A549 (cell line): ENCODE measurements around the gene PLEKHH3. TPM values are rescaled to one million over a fixed set of nuclear protein-coding genes. Genes with fewer than 3 reads are reported as not detected.
"Not testable (repeated sequence)": the region's sequence is repeated elsewhere in the genome, so short reads cannot be mapped to it uniquely, and the experiment has no call there.

ENCODE experiments used
- ATAC-seq, 2 experiments: fragments of 200-7000 bp in 1 of 2; fragments of >200 bp in 1 of 2; cut with Nextera tagmentation in 1 of 2; cut with Tn5 transposase in 1 of 2; 3 replicates each; pipeline versions ENCODE4 v1.8.0 to v1.9.1; 2018 to 2020; ENCODE audit warnings: mild to moderate bottlenecking in 1 of 2, moderate library complexity in 1 of 2
- CTCF ChIA-PET: fragments of 300-600 bp; sonication (Branson Sonifier 250); formaldehyde crosslinking; extraction: SDS; loops from one replicate; lab custom pipeline; 2021; ENCODE audit warnings: antibody characterized with exemption, inconsistent platforms; lab: Yijun Ruan, JAX
- POLR2A ChIA-PET: fragments of 350-600 bp; formaldehyde crosslinking; extraction: SDS; loops from one replicate; lab custom pipeline; 2021; ENCODE audit warnings: antibody characterized with exemption, inconsistent platforms; lab: Yijun Ruan, JAX
- DNase-seq, 2 experiments: peaks; one replicate each; pipeline versions ENCODE4 v3.0.0 to v3.0.0-alpha.2; 2011 to 2016; ENCODE audit warnings: low read depth in 1 of 2, low spot score in 1 of 2
- FAIRE-seq: peaks from 2 replicates; lab custom pipeline; 2011; peaks lifted over from hg19 to GRCh38; lab: Jason Lieb, UNC
- H3K27ac ChIP-seq, 2 experiments: fragments of >200 bp; sonication (Bioruptor Twin); formaldehyde crosslinking; 3 replicates each; pipeline ENCODE4 v1.5.1; 2016 to 2017
- H3K4me1 ChIP-seq: fragments of >200 bp; sonication (Bioruptor Twin); formaldehyde crosslinking; 3 replicates; pipeline ENCODE4 v1.6.1; 2016
- H3K4me2 ChIP-seq: fragments of >200 bp; sonication (Bioruptor Twin); formaldehyde crosslinking; 3 replicates; pipeline ENCODE4 v1.6.1; 2016
- H3K4me3 ChIP-seq: fragments of >200 bp; sonication (Bioruptor Twin); formaldehyde crosslinking; 3 replicates; pipeline ENCODE4 v1.5.1; 2016
- H3K9me3 ChIP-seq: fragments of >200 bp; sonication (Bioruptor Twin); formaldehyde crosslinking; 3 replicates; pipeline ENCODE4 v1.6.1; 2016
- CBX2 ChIP-seq: fragments of 200-600 bp; sonication (generic); IDR thresholded peaks from 2 replicates; pipeline ENCODE4 v1.6.1; 2016; ENCODE audit warnings: low read depth, mild to moderate bottlenecking, borderline replicate concordance
- CHD2 ChIP-seq: fragments of 150-350 bp; IDR thresholded peaks from 2 replicates; pipeline ENCODE4 v1.6.1; 2014; ENCODE audit warnings: low read length; ENCODE audit not compliant: partially characterized antibody
- EP300 ChIP-seq, 2 experiments: fragments of >200 bp; sonication (Bioruptor Twin); formaldehyde crosslinking; IDR thresholded peaks; 2 replicates in 1 of 2; 3 replicates in 1 of 2; pipeline ENCODE4 v1.6.1; 2016 to 2017
- ESRRA ChIP-seq: fragments of 150-350 bp; IDR thresholded peaks from 2 replicates; pipeline ENCODE4 v1.6.1; 2014; ENCODE audit warnings: mild to moderate bottlenecking, low read length, borderline replicate concordance
- HEYL ChIP-seq: fragments of 250-450 bp; sonication (Bioruptor Pico); IDR thresholded peaks from 2 replicates; pipeline ENCODE4 v1.8.0; 2021; ENCODE audit warnings: mild to moderate bottlenecking, moderate library complexity
- HOXA7 ChIP-seq: fragments of 250-450 bp; sonication (Bioruptor Pico); IDR thresholded peaks from 2 replicates; pipeline ENCODE4 v1.5.0; 2020; ENCODE audit warnings: mild to moderate bottlenecking, moderate library complexity
- MAZ ChIP-seq: fragments of 150-350 bp; IDR thresholded peaks from 2 replicates; pipeline ENCODE4 v1.6.1; 2014; ENCODE audit warnings: antibody characterized with exemption, low read depth, low read length, borderline replicate concordance
- RARB ChIP-seq: fragments of 250-450 bp; sonication (Bioruptor Pico); IDR thresholded peaks from 2 replicates; pipeline ENCODE4 v1.8.0; 2021; ENCODE audit warnings: mild to moderate bottlenecking, moderate library complexity
- RFX5 ChIP-seq: fragments of 450-650 bp; IDR thresholded peaks from 2 replicates; pipeline ENCODE4 v1.7.1; 2014; ENCODE audit warnings: antibody characterized with exemption, mild to moderate bottlenecking, moderate library complexity
- RNF2 ChIP-seq: fragments of 200-600 bp; sonication (generic); IDR thresholded peaks from 2 replicates; pipeline ENCODE4 v1.6.1; 2016; ENCODE audit warnings: low read depth, mild to moderate bottlenecking, antibody characterized with exemption, moderate library complexity, borderline replicate concordance
- SREBF2 ChIP-seq: fragments of 450-650 bp; IDR thresholded peaks from 2 replicates; pipeline ENCODE4 v1.6.1; 2014; ENCODE audit warnings: mild to moderate bottlenecking, moderate library complexity
- ZFP36 ChIP-seq: fragments of 450-650 bp; IDR thresholded peaks from 2 replicates; pipeline ENCODE4 v1.6.1; 2014; ENCODE audit warnings: borderline replicate concordance; ENCODE audit not compliant: partially characterized antibody
- ZSCAN20 ChIP-seq: fragments of 250-450 bp; sonication (Bioruptor Pico); IDR thresholded peaks from 2 replicates; pipeline ENCODE4 v1.8.0; 2022; ENCODE audit warnings: mild to moderate bottlenecking, moderate library complexity
- WGBS: methylation state at CpG from one replicate; pipeline ENCODE4 v1.1.6; 2017; ENCODE audit errors: missing lambda C conversion rate; 5-methylcytosine and 5-hydroxymethylcytosine counted together
- polyA plus RNA-seq, 4 experiments: library from polyadenylated mRNA; depleted of rRNA in 3 of 4; stranded (reverse); fragments of >200 nt; fragmentation: RNase III in 1 of 4; extraction: RNeasy Plus Mini Kit Qiagen cat#74134 plus additional on column Dnase treatment in 1 of 4; gene quantifications; 2 replicates in 3 of 4; 3 replicates in 1 of 4; pipeline ENCODE4 v1.2.3, GENCODE V29; 2011 to 2017
- TF ChIP-seq, protein P1 (sequence below): fragments of 450-650 bp; IDR thresholded peaks from 2 replicates; pipeline ENCODE4 v1.6.1; 2014; ENCODE audit warnings: antibody characterized with exemption
- TF ChIP-seq, protein P2 (sequence below): IDR thresholded peaks from 2 replicates; pipeline ENCODE4 v1.6.1; 2012
- TF ChIP-seq, protein P3 (sequence below): IDR thresholded peaks from 2 replicates; pipeline ENCODE4 v1.6.1; 2012; ENCODE audit warnings: low read depth, borderline replicate concordance

PLEKHH3 gene
- polyA plus RNA-seq, 2 of the 4 experiments (the other 2 are of a cell fraction): 5.5 to 14.0 TPM

DNA sequence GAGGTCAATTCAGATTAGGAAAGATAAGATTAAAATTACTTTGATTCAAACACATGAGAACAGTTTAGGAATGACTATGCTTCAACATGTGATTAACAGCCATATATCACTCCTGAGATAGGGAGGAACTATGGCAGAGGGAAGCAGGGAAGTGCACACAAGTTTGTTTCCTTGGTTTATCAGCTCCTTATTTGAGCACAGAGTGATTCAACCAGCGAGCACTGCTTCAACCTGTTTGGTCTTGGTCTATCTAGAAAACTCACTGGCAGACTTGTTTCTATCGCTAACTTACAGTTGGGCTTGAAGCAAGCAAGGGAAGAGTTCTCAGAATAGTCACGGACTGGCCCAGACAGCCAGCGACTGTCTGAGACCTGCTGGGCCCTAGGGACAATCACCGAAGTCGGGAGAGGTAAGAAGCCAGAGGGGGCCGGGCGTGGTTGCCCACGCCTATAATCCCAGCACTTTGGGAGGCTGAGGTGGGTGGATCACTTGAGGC lies 43.8 kb downstream of the PLEKHH3 start:
- TF ChIP-seq HOXA7 (CRISPR knock-in tag) (no peak), RFX5 (no peak), CBX2 (no peak), HEYL (CRISPR knock-in tag) (no peak), ZFP36 (no peak), RNF2 (no peak), SREBF2 (no peak), ZSCAN20 (CRISPR knock-in tag) (no peak), EP300 (IDR thresholded peaks at IDR 0.05) (no peak)
- TF ChIP-seq, protein P1, sequence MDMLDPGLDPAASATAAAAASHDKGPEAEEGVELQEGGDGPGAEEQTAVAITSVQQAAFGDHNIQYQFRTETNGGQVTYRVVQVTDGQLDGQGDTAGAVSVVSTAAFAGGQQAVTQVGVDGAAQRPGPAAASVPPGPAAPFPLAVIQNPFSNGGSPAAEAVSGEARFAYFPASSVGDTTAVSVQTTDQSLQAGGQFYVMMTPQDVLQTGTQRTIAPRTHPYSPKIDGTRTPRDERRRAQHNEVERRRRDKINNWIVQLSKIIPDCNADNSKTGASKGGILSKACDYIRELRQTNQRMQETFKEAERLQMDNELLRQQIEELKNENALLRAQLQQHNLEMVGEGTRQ: no peak
- TF ChIP-seq, protein P2, sequence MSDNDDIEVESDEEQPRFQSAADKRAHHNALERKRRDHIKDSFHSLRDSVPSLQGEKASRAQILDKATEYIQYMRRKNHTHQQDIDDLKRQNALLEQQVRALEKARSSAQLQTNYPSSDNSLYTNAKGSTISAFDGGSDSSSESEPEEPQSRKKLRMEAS: no peak
- Histone ChIP-seq H3K9me3 (no peaks in the 10 kb centered on the region), H3K4me2 (no peak overlapping the region), H3K27ac (no peak overlapping the region), H3K4me1 (no peaks in the 10 kb centered on the region), H3K4me3 (no peak overlapping the region)
- no peak for DNase-seq
- 76% methylated on average over 9 of the region's 9 CpGs for WGBS
- FAIRE-seq: no peak
- ChIA-PET POLR2A (interaction anchor here (0.8 kb wide), 1 partner anchor 26 kb away, joined by 5 read pairs; the partner anchor contains the start of gene TUBG2), CTCF (interaction anchor here (0.5 to 3.4 kb wide), 6 partner anchors 13 to 95 kb away, joined by 3 to 14 read pairs (median 4); no protein-coding TSS in a partner anchor)
- peak; percentile 49 to 50; a peak in 4 of 6 replicates for ATAC-seq

DNA sequence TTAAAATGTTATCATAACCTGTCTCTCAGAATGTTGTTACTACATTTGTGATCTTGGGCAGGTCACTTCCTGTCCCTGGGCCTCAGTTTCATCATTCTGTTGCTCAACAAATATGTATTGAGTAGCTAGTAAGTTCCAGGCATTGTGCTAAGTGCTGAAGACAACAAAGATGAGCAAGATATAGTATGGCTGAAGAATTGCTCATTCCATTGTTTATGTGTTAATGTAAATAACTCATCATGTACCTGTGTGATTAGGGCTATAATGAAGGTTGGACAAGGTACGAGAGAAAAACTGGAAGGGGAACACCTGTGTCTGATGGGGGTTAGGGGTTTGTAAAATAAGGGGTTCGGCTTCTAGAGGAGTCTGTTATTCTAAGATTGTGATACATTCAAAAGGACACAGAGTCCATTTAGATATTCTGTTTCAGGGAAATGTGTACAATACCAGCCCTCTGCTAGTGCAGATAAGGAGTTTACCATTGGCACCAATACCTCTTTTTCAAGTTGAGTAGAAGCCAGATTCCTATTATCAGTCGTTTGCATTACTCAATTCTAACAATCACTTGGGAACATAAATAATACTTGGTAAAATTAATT lies 47.3 kb downstream of the PLEKHH3 start:
- peaks cover 1% of the 10 kb centered on the region for H3K4me1 ChIP-seq
- ATAC-seq: no peak
- no peak overlapping the region for H3K4me2 ChIP-seq
- no peak overlapping the region for H3K4me3 ChIP-seq
- 60% methylated on average over 3 of the region's 3 CpGs for WGBS
- POLR2A ChIA-PET: interaction anchor here (0.8 kb wide), 1 partner anchor 21 kb away, joined by 4 read pairs; the partner anchor contains the start of genes RETREG3 and TUBG1
- CTCF ChIA-PET: interaction anchor here (0.6 to 2.3 kb wide), 4 partner anchors 11 to 92 kb away, joined by 3 to 9 read pairs (median 4); partner anchors contain the start of gene PLEKHH3
- no peak overlapping the region for H3K27ac ChIP-seq
- DNase-seq: no peak
- H3K9me3 ChIP-seq: no peaks in the 10 kb centered on the region
- TF ChIP-seq CHD2 (no peak), ZSCAN20 (CRISPR knock-in tag) (no peak), MAZ (no peak), RARB (no peak), SREBF2 (no peak), ESRRA (no peak)
- TF ChIP-seq, protein P3, sequence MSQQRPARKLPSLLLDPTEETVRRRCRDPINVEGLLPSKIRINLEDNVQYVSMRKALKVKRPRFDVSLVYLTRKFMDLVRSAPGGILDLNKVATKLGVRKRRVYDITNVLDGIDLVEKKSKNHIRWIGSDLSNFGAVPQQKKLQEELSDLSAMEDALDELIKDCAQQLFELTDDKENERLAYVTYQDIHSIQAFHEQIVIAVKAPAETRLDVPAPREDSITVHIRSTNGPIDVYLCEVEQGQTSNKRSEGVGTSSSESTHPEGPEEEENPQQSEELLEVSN: no peak
- TF ChIP-seq, all 56 proteins: peak for 0
- no peak for FAIRE-seq

DNA sequence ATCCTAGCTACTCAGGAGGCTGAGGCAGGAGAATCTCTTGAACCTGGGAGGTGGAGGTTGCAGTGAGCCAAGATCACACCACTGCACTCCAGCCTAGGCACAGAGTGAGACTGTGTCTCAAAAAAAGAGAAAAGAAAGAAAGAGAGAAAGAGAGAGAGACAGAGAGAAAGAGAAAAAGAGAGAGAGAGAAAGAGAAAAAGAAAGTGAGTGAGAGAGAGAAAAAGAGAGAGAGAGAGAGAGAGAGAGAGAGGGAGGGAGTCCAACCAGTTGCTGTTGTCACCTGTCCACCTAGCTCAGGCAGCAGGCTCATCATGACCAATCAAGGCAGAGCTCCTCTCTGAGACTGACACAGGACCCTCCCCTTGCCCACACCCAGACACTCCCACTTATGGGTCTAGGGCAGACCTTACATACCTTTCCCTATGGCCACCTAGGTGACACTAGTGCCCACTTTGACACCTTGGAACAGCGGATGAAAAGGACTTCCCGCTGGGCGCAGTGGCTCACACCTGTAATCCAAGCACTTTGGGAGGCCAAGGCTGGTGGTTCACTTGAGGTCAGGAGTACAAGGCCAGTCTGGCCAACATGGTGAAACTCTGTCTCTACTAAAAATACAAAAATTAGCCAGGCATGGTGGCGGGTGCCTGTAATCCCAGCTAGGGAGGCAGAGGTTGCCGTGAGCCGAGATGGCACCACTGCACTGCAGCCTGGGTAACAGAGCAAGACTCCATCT lies 49.6 kb downstream of the PLEKHH3 start:
- ChIA-PET CTCF (interaction anchor here (0.6 to 2.3 kb wide), 3 partner anchors 9 to 52 kb away, joined by 3 to 9 read pairs (median 3); no protein-coding TSS in a partner anchor), POLR2A (interaction anchor here (0.5 kb wide), 1 partner anchor 16 kb away, joined by 3 read pairs; no protein-coding TSS in a partner anchor)
- H3K9me3 ChIP-seq, H3K4me3 ChIP-seq, H3K4me2 ChIP-seq, H3K27ac ChIP-seq, ATAC-seq, FAIRE-seq, DNase-seq: not testable (repeated sequence)
- H3K4me1 ChIP-seq: peaks cover 14% of the 10 kb centered on the region
- 89% methylated on average over 6 of the region's 6 CpGs for WGBS
